Activated CD8-positive, alpha-beta T cell treated with anti-CD3 and anti-CD28 coated beads for 36 hours (primary cell): ENCODE data around the gene CSPG4. TPM values are rescaled to one million over a fixed set of nuclear protein-coding genes. Genes with fewer than 3 reads are reported as not detected.
"Not testable (repeated sequence)": the region's sequence is repeated elsewhere in the genome, so short reads cannot be mapped to it uniquely, and the experiment has no call there.

Source experiments
- ATAC-seq: fragments of 200-7000 bp; cut with Tn5 transposase; one replicate; pipeline ENCODE4 v1.10.0; 2021; ENCODE audit warnings: mild to moderate bottlenecking, moderate library complexity
- CTCF ChIA-PET: fragments of 350-600 bp; sonication (Branson Sonifier 250); formaldehyde crosslinking; loops from one replicate; lab custom pipeline; 2021; ENCODE audit warnings: antibody characterized with exemption; lab: Charles Lee
- POLR2A ChIA-PET: fragments of 350-600 bp; sonication (Branson Sonifier 250); formaldehyde crosslinking; loops from one replicate; lab custom pipeline; 2021; ENCODE audit warnings: antibody characterized with exemption; lab: Charles Lee
- DNase-seq: peaks from one replicate; pipeline ENCODE4 v3.0.0-alpha.2; 2020
- H3K27ac Mint-ChIP-seq: one replicate; pipeline ENCODE4 v1.8.0; 2021; ENCODE audit warnings: mild to moderate bottlenecking, mixed read lengths
- H3K27me3 Mint-ChIP-seq: one replicate; pipeline ENCODE4 v1.8.0; 2021; ENCODE audit warnings: mixed read lengths
- H3K36me3 Mint-ChIP-seq: one replicate; pipeline ENCODE4 v1.8.0; 2021; ENCODE audit warnings: low read depth, mixed read lengths
- H3K4me1 Mint-ChIP-seq: one replicate; pipeline ENCODE4 v1.8.0; 2021; ENCODE audit warnings: low read depth, mixed read lengths
- H3K4me3 Mint-ChIP-seq: one replicate; pipeline ENCODE4 v1.8.0; 2021; ENCODE audit warnings: mild to moderate bottlenecking, moderate library complexity, mixed read lengths
- H3K9me3 Mint-ChIP-seq: one replicate; pipeline ENCODE4 v1.8.0; 2021; ENCODE audit warnings: mixed read lengths
- CTCF ChIP-seq: fragments of 200-600 bp; IDR thresholded peaks from one replicate; pipeline ENCODE4 v1.8.0; 2022; ENCODE audit warnings: antibody characterized with exemption, mild to moderate bottlenecking
- intact Hi-C: fragments of 100-400 bp; cut with micrococcal nuclease; formaldehyde crosslinking; loops from one replicate; pipeline ENCODE4 v1.10.0; 2022
- total RNA-seq, 2 experiments: library from RNA; stranded (reverse); gene quantifications; one replicate each; pipeline ENCODE4 v1.2.3, GENCODE V29; 2021

CSPG4 gene
- total RNA-seq, 2 experiments from 2014 or later, result not detected

- intact Hi-C loops, result no loop called here
- ATAC-seq (no peak), DNase-seq (no peak)
- Mint-ChIP-seq H3K36me3 (no peaks in the 10 kb centered on the region), H3K27me3 (no peaks in the 10 kb centered on the region), H3K4me1 (peaks cover 9% of the 10 kb centered on the region), H3K9me3 (no peaks in the 10 kb centered on the region), H3K27ac (peak overlapping the region; percentile 90), H3K4me3 (peak overlapping the region; percentile 85)
- ChIA-PET POLR2A (interaction anchor here (0.6 to 0.8 kb wide), 2 partner anchors 9 to 510 kb away, joined by 3 read pairs; no protein-coding TSS in a partner anchor), CTCF (interaction anchor here (0.7 to 1.6 kb wide), 3 partner anchors 8 to 43 kb away, joined by 3 to 6 read pairs (median 4); no protein-coding TSS in a partner anchor)
- TF ChIP-seq CTCF, result no peak
Measured at GRCh38 chr15:75759416-75760130, 46.9 kb upstream of the CSPG4 start.

- DNase-seq (peak; percentile 79), ATAC-seq (peak; percentile 92)
- Mint-ChIP-seq H3K27ac (peak overlapping the region; percentile 90), H3K36me3 (no peaks in the 10 kb centered on the region), H3K9me3 (no peaks in the 10 kb centered on the region), H3K27me3 (no peaks in the 10 kb centered on the region), H3K4me3 (peak overlapping the region; percentile 85), H3K4me1 (peaks cover 9% of the 10 kb centered on the region)
- no peak for TF ChIP-seq CTCF
- intact Hi-C loops, result no loop called here
- CTCF ChIA-PET, result interaction anchor here (1.0 to 1.8 kb wide), 6 partner anchors 8 to 30 kb away, joined by 3 to 7 read pairs (median 5); no protein-coding TSS in a partner anchor
- POLR2A ChIA-PET, result no interaction called here
Measured at GRCh38 chr15:75758071-75758872, 45.6 kb upstream of the CSPG4 start.

GRCh38 chr15:75754871-75755270 lies 42.2 kb upstream of the CSPG4 start:
- POLR2A ChIA-PET, ATAC-seq, H3K36me3 Mint-ChIP-seq, intact Hi-C loops, DNase-seq, CTCF ChIA-PET, H3K4me1 Mint-ChIP-seq, H3K27ac Mint-ChIP-seq, H3K9me3 Mint-ChIP-seq, H3K4me3 Mint-ChIP-seq, H3K27me3 Mint-ChIP-seq: not testable (repeated sequence)

GRCh38 chr15:75753145-75753544 lies 40.5 kb upstream of the CSPG4 start:
- H3K27ac Mint-ChIP-seq, result no peak overlapping the region
- POLR2A ChIA-PET, result no interaction called here

More at GRCh38 chr15:75753145-75753544, 40.5 kb upstream of the CSPG4 start:
- CTCF ChIA-PET, result interaction anchor here (1.6 kb wide), 1 partner anchor 20 kb away, joined by 4 read pairs; no protein-coding TSS in a partner anchor
- TF ChIP-seq CTCF, result no peak
- peaks cover 12% of the 10 kb centered on the region for H3K4me1 Mint-ChIP-seq
- no peak for ATAC-seq
- peaks cover 2% of the 10 kb centered on the region for H3K27me3 Mint-ChIP-seq
- H3K36me3 Mint-ChIP-seq, result no peaks in the 10 kb centered on the region
- H3K4me3 Mint-ChIP-seq, result no peak overlapping the region
- DNase-seq, result no peak
- intact Hi-C loops, result no loop called here
- H3K9me3 Mint-ChIP-seq, result no peaks in the 10 kb centered on the region
